HepG2 (cell line): ENCODE results near the gene BRD3. TPM values are rescaled to one million over a fixed set of nuclear protein-coding genes. Genes with fewer than 3 reads are reported as not detected.

Experiments
- ATAC-seq: fragments of 200-7000 bp; cut with Tn5 transposase; 3 replicates; pipeline ENCODE4 v1.9.1; 2020; ENCODE audit warnings: mild to moderate bottlenecking, moderate library complexity
- BruUV-seq: library from RNA; stranded (reverse); fragments of 400-500 nt; replicated peaks from 2 replicates; lab custom pipeline; 2021; lab: Mats Ljungman, UMichigan
- CTCF ChIA-PET: fragments of 300-600 bp; formaldehyde crosslinking; extraction: SDS; loops from one replicate; lab custom pipeline; 2021; ENCODE audit warnings: low total read pairs, inconsistent platforms, low intra/inter-chr PET ratio; lab: Yijun Ruan, JAX
- POLR2A ChIA-PET: fragments of 350-600 bp; sonication (Branson Sonifier 250); formaldehyde crosslinking; loops from one replicate; lab custom pipeline; 2020; ENCODE audit warnings: antibody characterized with exemption, inconsistent platforms; lab: Yijun Ruan, JAX
- DNase-seq: peaks from one replicate; pipeline ENCODE4 v3.0.0-alpha.2; 2015; ENCODE audit warnings: low spot score
- FAIRE-seq: peaks from 3 replicates; lab custom pipeline; 2011; peaks lifted over from hg19 to GRCh38; lab: Jason Lieb, UNC
- H2AFZ ChIP-seq: one replicate; pipeline ENCODE4 v1.6.1; 2011; ENCODE audit warnings: low read length, inconsistent platforms
- H3K27ac ChIP-seq: fragments of 300-600 bp; 3 replicates; pipeline ENCODE4 v1.8.0; 2011; ENCODE audit warnings: mixed run types, mild to moderate bottlenecking, mixed read lengths, low read length, inconsistent platforms; ENCODE audit not compliant: insufficient read depth; ENCODE audit errors: extremely low read length
- H3K27me3 ChIP-seq, 2 experiments: fragments of 200-600 bp in 1 of 2; 2 replicates in 1 of 2; 3 replicates in 1 of 2; pipeline versions ENCODE4 v1.6.0 to v1.8.0; 2011; ENCODE audit warnings: low read length in 2 of 2, mild to moderate bottlenecking in 2 of 2, moderate library complexity in 2 of 2, inconsistent platforms in 1 of 2; ENCODE audit not compliant: insufficient read depth in 2 of 2, control insufficient read depth in 1 of 2
- H3K36me3 ChIP-seq, 2 experiments: fragments of 200-600 bp in 1 of 2; replicated peaks in 1 of 2; 2 replicates in 1 of 2; 3 replicates in 1 of 2; pipeline versions ENCODE4 v1.5.1 to v1.8.0; 2011; ENCODE audit warnings: low read length in 2 of 2, inconsistent platforms in 1 of 2; ENCODE audit not compliant: insufficient read depth in 2 of 2, control insufficient read depth in 1 of 2
- H3K4me1 ChIP-seq: 2 replicates; pipeline ENCODE4 v1.5.1; 2012; ENCODE audit warnings: low read length, inconsistent platforms; ENCODE audit not compliant: insufficient read depth
- H3K4me2 ChIP-seq: 2 replicates; pipeline ENCODE4 v1.6.0; 2011; ENCODE audit warnings: low read depth, low read length, inconsistent platforms
- H3K4me3 ChIP-seq, 3 experiments: fragments of 200-600 bp in 1 of 3; sonication (generic), shearing (Covaris generic) in 1 of 3; replicated peaks in 1 of 3; 2 replicates each; pipeline ENCODE4 v1.5.1; 2011 to 2016; ENCODE audit warnings: low read length in 3 of 3, inconsistent platforms in 2 of 3, low read depth in 2 of 3, mild to moderate bottlenecking in 2 of 3, control low read depth in 1 of 3, mixed read lengths in 1 of 3; ENCODE audit not compliant: insufficient read depth in 1 of 3
- H3K79me2 ChIP-seq: one replicate; pipeline ENCODE4 v1.6.1; 2011; ENCODE audit warnings: low read length, inconsistent platforms; ENCODE audit not compliant: insufficient read depth
- H3K9ac ChIP-seq: 2 replicates; pipeline ENCODE4 v1.6.0; 2011; ENCODE audit warnings: mild to moderate bottlenecking, low read depth, low read length, inconsistent platforms; ENCODE audit not compliant: insufficient read depth
- H3K9me3 ChIP-seq: 2 replicates; pipeline ENCODE4 v1.5.1; 2012; ENCODE audit warnings: mild to moderate bottlenecking, low read length
- H4K20me1 ChIP-seq: 2 replicates; pipeline ENCODE4 v1.6.0; 2011; ENCODE audit warnings: inconsistent platforms, mild to moderate bottlenecking, low read length, moderate library complexity; ENCODE audit not compliant: insufficient read depth
- AKAP8 ChIP-seq: sonication (generic); formaldehyde crosslinking; IDR thresholded peaks from 2 replicates; pipeline ENCODE4 v1.5.1; 2020; ENCODE audit warnings: mild to moderate bottlenecking, missing genetic modification reagents
- HNRNPL ChIP-seq: fragments of 200-400 bp; formaldehyde crosslinking; IDR thresholded peaks from 2 replicates; pipeline ENCODE4 v1.6.1; 2017; ENCODE audit warnings: mild to moderate bottlenecking, low read depth, low read length
- MAFG ChIP-seq: sonication (generic); formaldehyde crosslinking; IDR thresholded peaks from 2 replicates; pipeline ENCODE4 v1.5.1; 2020; ENCODE audit warnings: mild to moderate bottlenecking, missing genetic modification reagents
- MEF2D ChIP-seq: sonication (generic); formaldehyde crosslinking; IDR thresholded peaks from 2 replicates; pipeline ENCODE4 v1.5.1; 2020; ENCODE audit warnings: mild to moderate bottlenecking, missing genetic modification reagents
- MYC ChIP-seq: sonication (generic); formaldehyde crosslinking; IDR thresholded peaks from 2 replicates; pipeline ENCODE4 v1.9.0; 2021; ENCODE audit warnings: missing genetic modification reagents, borderline replicate concordance
- PLSCR1 ChIP-seq: sonication (generic); formaldehyde crosslinking; IDR thresholded peaks from 2 replicates; pipeline ENCODE4 v1.5.0; 2020; ENCODE audit warnings: missing genetic modification reagents, mild to moderate bottlenecking, borderline replicate concordance
- RERE ChIP-seq: IDR thresholded peaks from 2 replicates; pipeline ENCODE4 v1.6.1; 2016; ENCODE audit warnings: low read depth, missing genetic modification reagents, missing compliant biosample characterization
- SP2 ChIP-seq: sonication (generic); formaldehyde crosslinking; IDR thresholded peaks from 2 replicates; pipeline ENCODE4 v1.5.1; 2020; ENCODE audit warnings: mild to moderate bottlenecking, missing genetic modification reagents
- ZNF256 ChIP-seq: sonication (generic); formaldehyde crosslinking; conservative IDR thresholded peaks from 2 replicates; pipeline ENCODE4 v1.4.0; 2020; ENCODE audit warnings: missing genetic modification reagents
- ZNF33A ChIP-seq: sonication (generic); formaldehyde crosslinking; IDR thresholded peaks from 2 replicates; pipeline ENCODE4 v1.5.1; 2020; ENCODE audit warnings: missing genetic modification reagents, mild to moderate bottlenecking, moderate library complexity, borderline replicate concordance
- ZNF605 ChIP-seq: sonication (generic); formaldehyde crosslinking; IDR thresholded peaks from 2 replicates; pipeline ENCODE4 v1.8.0; 2022; ENCODE audit warnings: mild to moderate bottlenecking, missing genetic modification reagents
- WGBS: methylation state at CpG from one replicate; pipeline ENCODE4 v1.1.6; 2017; ENCODE audit warnings: low lambda C conversion rate; 5-methylcytosine and 5-hydroxymethylcytosine counted together
- in situ Hi-C: cut with HindIII; loops from 2 replicates; pipeline ENCODE4 v1.10.0; 2017; ENCODE audit warnings: low pct_unique_long_range_greater_than_20kb; ENCODE audit not compliant: extremely low pct_ligation_motif_present
- intact Hi-C: fragments of 100-400 bp; cut with micrococcal nuclease; formaldehyde crosslinking; loops from one replicate; pipeline ENCODE4 v1.10.0; 2022; ENCODE audit not compliant: unreplicated experiment
- polyA plus RNA-seq, 8 experiments: library from polyadenylated mRNA; depleted of rRNA in 3 of 8; stranded (reverse) in 7 of 8; unstranded in 1 of 8; fragments of >200 nt; fragmentation: Illumina TruSeq in 4 of 8; extraction: Trizol in 4 of 8; gene quantifications; 2 replicates each; pipeline versions ENCODE4 v1.2.1 to v1.2.3, GENCODE V29; 2011 to 2016; ENCODE audit warnings: low read depth in 4 of 8, missing spikeins in 1 of 8, mixed read lengths in 1 of 8; ENCODE audit not compliant: insufficient read depth in 1 of 8
- total RNA-seq, 5 experiments: library from RNA; depleted of rRNA; stranded (reverse); fragments of >200 nt; fragmentation: Illumina TruSeq; extraction: Trizol; gene quantifications; 2 replicates each; pipeline ENCODE4 v1.2.3, GENCODE V29; 2016; ENCODE audit warnings: low read depth in 1 of 5
- TF ChIP-seq, protein P1 (sequence below): sonication (generic); formaldehyde crosslinking; IDR thresholded peaks from 2 replicates; pipeline ENCODE4 v1.9.0; 2021; ENCODE audit warnings: missing genetic modification reagents, borderline replicate concordance

The BRD3 gene
- total and polyA plus RNA-seq, 2 of the 13 experiments (the other 11 are each of a cell fraction or from before 2014, with no cell fraction given), result 5.9 to 12.9 TPM

DNA sequence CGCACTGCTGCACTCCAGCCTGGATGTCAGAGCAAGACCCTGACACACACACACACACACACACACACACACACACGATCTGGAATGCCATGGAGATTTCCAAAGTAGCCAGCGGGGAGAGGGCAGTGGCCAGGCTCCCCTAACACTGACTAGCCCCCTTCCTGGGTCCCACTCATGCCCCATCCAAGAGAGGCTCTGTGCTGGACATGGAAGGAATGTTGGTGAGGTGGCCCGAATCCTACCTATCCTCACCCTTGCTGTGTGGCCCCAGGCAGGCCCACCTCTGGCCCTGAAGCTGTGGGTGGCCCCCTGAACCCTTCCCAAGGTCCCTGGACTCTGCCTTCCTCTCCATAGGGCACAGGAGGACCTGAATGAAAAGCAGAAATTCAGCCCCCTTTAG, 7.3 kb downstream of the BRD3 start (continued):
- TF ChIP-seq, protein P1, sequence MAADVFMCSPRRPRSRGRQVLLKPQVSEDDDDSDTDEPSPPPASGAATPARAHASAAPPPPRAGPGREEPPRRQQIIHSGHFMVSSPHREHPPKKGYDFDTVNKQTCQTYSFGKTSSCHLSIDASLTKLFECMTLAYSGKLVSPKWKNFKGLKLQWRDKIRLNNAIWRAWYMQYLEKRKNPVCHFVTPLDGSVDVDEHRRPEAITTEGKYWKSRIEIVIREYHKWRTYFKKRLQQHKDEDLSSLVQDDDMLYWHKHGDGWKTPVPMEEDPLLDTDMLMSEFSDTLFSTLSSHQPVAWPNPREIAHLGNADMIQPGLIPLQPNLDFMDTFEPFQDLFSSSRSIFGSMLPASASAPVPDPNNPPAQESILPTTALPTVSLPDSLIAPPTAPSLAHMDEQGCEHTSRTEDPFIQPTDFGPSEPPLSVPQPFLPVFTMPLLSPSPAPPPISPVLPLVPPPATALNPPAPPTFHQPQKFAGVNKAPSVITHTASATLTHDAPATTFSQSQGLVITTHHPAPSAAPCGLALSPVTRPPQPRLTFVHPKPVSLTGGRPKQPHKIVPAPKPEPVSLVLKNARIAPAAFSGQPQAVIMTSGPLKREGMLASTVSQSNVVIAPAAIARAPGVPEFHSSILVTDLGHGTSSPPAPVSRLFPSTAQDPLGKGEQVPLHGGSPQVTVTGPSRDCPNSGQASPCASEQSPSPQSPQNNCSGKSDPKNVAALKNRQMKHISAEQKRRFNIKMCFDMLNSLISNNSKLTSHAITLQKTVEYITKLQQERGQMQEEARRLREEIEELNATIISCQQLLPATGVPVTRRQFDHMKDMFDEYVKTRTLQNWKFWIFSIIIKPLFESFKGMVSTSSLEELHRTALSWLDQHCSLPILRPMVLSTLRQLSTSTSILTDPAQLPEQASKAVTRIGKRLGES (CRISPR knock-in tag), result no peak
- no peak for TF ChIP-seq MEF2D (CRISPR knock-in tag)
- TF ChIP-seq MAFG, result no peak
- no peak for TF ChIP-seq SP2 (CRISPR knock-in tag)
- TF ChIP-seq ZNF256 (CRISPR knock-in tag), result no peak

DNA sequence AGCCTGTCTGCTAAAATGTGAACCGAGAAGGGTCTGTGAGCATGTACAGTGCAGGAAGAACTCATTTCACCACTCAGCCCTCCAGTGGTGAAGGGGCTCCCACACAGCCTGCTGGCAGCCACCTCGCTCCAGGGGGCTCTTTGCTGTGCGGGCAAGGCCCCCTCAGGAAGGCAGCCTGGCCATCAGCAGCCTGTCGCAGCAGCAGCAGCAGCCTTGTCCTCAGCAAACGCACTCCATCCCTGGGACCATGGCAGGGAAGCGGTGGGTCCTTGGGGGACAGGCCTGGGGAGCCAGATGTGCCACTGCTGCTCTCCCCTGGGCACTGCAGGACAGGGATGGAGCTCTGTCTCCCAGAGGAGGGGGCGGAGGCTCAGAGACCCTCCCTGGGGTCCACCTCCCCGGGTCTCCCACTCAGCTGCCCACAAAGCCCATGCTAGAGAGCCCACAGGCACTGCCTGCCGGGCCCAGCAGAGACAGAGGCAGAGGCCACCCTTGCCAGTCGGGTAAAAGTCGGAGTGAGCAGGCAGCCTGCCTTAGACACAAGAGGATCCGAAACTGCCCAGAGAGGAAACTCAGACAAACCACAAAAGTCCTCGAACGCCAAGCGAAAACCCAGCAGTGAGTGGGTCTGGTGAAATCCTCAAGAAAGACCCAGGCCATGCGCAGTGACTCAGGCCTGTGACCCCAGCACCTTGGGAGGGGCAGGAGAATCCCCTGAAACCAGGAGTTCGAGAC, 8.0 kb downstream of the BRD3 start:
- no peak overlapping the region for H3K4me2 ChIP-seq
- ATAC-seq, result peak; percentile 35; the same call in 2 of the 3 replicates
- peaks cover 32% of the 10 kb centered on the region; the same call in 1 of the 2 replicates for H4K20me1 ChIP-seq
- intact Hi-C loops, result no loop called here
- no peak overlapping the region for H3K9ac ChIP-seq
- no peaks in the 10 kb centered on the region for H3K9me3 ChIP-seq
- ChIA-PET POLR2A (no interaction called here), CTCF (no interaction called here)
- H3K79me2 ChIP-seq, result peaks cover 96% of the 10 kb centered on the region
- in situ Hi-C loops, result loop anchor here (10.0 kb wide), 1 partner anchor 275 kb away; no protein-coding TSS in a partner anchor
- H3K4me3 ChIP-seq, result no peak overlapping the region
- 93% methylated on average over 14 of the region's 17 CpGs for WGBS
- H3K4me1 ChIP-seq, result peaks cover 85% of the 10 kb centered on the region
- no peak overlapping the region for H2AFZ ChIP-seq
- DNase-seq, result no peak
- no TSS peak for BruUV-seq
- H3K27me3 ChIP-seq, result no peaks in the 10 kb centered on the region
- peaks cover 0 to 1% of the 10 kb centered on the region in 2 experiments; a peak in 2 of 5 replicates for H3K36me3 ChIP-seq
- H3K27ac ChIP-seq, result no peak overlapping the region
- no peak for FAIRE-seq
- TF ChIP-seq HNRNPL (0 out of 2 replicates have a peak, but pooled peaks have one; percentile 23), PLSCR1 (CRISPR knock-in tag) (no peak), ZNF33A (no peak), MYC (CRISPR knock-in tag) (no peak), AKAP8 (CRISPR knock-in tag) (0 out of 2 replicates have a peak, but pooled peaks have one; percentile 61), ZNF605 (CRISPR knock-in tag) (0 out of 2 replicates have a peak, but pooled peaks have one; percentile 47), RERE (no peak)
